Endodermal cell (in vitro differentiated cells): ENCODE measurements around the gene PIAS4. TPM values are rescaled to one million over a fixed set of nuclear protein-coding genes. Genes with fewer than 3 reads are reported as not detected.

Experiments
- DNase-seq: peaks from one replicate; pipeline ENCODE4 v3.0.0-alpha.2; 2017
- H3K27ac ChIP-seq: 2 replicates; pipeline ENCODE4 v1.5.1; 2013; ENCODE audit warnings: mild to moderate bottlenecking, low read depth, low read length, moderate library complexity
- H3K27me3 ChIP-seq: 2 replicates; pipeline ENCODE4 v1.6.1; 2013; ENCODE audit warnings: mild to moderate bottlenecking, low read length, moderate library complexity; ENCODE audit not compliant: insufficient read depth, control insufficient read depth, poor library complexity, severe bottlenecking
- H3K36me3 ChIP-seq: 2 replicates; pipeline ENCODE4 v1.7.0; 2013; ENCODE audit warnings: mild to moderate bottlenecking, low read length, moderate library complexity; ENCODE audit not compliant: control insufficient read depth, insufficient read depth
- H3K4me1 ChIP-seq: one replicate; pipeline ENCODE4 v1.7.0; 2013; ENCODE audit warnings: low read length; ENCODE audit not compliant: control insufficient read depth, insufficient read depth
- H3K4me3 ChIP-seq: 2 replicates; pipeline ENCODE4 v1.5.1; 2013; ENCODE audit warnings: mild to moderate bottlenecking, low read length, moderate library complexity
- H3K9ac ChIP-seq: 2 replicates; pipeline ENCODE4 v1.6.1; 2013; ENCODE audit warnings: mild to moderate bottlenecking, low read length, moderate library complexity; ENCODE audit not compliant: poor library complexity, severe bottlenecking; ENCODE audit errors: extremely low read depth
- H3K9me3 ChIP-seq: 2 replicates; pipeline ENCODE4 v1.6.1; 2013; ENCODE audit warnings: mild to moderate bottlenecking, low read length, moderate library complexity; ENCODE audit not compliant: control insufficient read depth
- H3K27ac Mint-ChIP-seq: 2 replicates; pipeline ENCODE4 v1.8.0; 2020; ENCODE audit warnings: mixed read lengths
- H3K27me3 Mint-ChIP-seq: 2 replicates; pipeline ENCODE4 v1.8.0; 2021; ENCODE audit warnings: mild to moderate bottlenecking, mixed read lengths; ENCODE audit not compliant: insufficient read depth
- H3K36me3 Mint-ChIP-seq: 2 replicates; pipeline ENCODE4 v1.8.0; 2020; ENCODE audit warnings: low read depth, mixed read lengths
- H3K4me1 Mint-ChIP-seq: 2 replicates; pipeline ENCODE4 v1.8.0; 2020; ENCODE audit warnings: mixed read lengths
- H3K4me3 Mint-ChIP-seq: 2 replicates; pipeline ENCODE4 v1.8.0; 2020; ENCODE audit warnings: mild to moderate bottlenecking, moderate library complexity, mixed read lengths
- H3K9me3 Mint-ChIP-seq: 2 replicates; pipeline ENCODE4 v1.8.0; 2020; ENCODE audit warnings: mild to moderate bottlenecking, mixed read lengths
- WGBS, 2 experiments: methylation state at CpG; one replicate each; pipeline versions ENCODE4 v1.1.5 to v1.1.7; 2013; ENCODE audit warnings: missing lambda C conversion rate in 2 of 2, mixed read lengths in 1 of 2; ENCODE audit not compliant: insufficient coverage in 1 of 2, insufficient read length in 1 of 2; 5-methylcytosine and 5-hydroxymethylcytosine counted together
- total RNA-seq, 2 donors: library from RNA; stranded (reverse); fragmentation: NEBNext Ultra II Directional in 1 of 2; extraction: Animal tissue kit (Norgen Biotek cat#: 25700) in 1 of 2; gene quantifications; 2 replicates in 1 of 2; 3 replicates in 1 of 2; pipeline ENCODE4 v1.2.1, GENCODE V29; 2021
- TF ChIP-seq, protein P1 (sequence below): fragments of 200-600 bp; sonication (generic); conservative IDR thresholded peaks from 2 replicates; pipeline ENCODE4 v1.5.0; 2021; ENCODE audit warnings: antibody characterized with exemption, mild to moderate bottlenecking

Gene PIAS4
- total RNA-seq, 2 donors from 2014 or later, result 57.5 to 58.1 TPM

DNA sequence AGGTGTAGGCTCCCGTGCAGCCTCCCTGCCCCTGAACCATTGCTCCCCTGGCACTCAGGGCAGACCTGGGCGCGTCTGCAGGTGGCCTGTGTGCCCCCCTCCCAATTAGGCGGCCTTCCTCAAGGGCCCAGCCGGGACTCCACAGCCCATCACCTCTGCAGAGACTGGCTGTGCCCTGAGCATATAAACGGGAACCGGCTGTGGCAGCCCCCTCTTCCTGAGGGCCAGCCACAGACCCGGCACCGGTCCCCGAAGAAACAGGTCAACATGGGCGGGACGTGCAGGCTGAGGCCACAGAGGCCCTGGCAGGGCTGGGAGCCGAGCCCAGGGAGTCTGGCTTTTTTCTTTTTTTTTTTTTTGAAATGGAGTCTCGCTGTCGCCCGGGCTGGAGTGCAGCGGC lies 12.0 kb downstream of the PIAS4 start:
- Histone ChIP-seq H3K27ac (no peak overlapping the region), H3K36me3 (peaks cover 38% of the 10 kb centered on the region), H3K4me3 (no peak overlapping the region), H3K27me3 (no peaks in the 10 kb centered on the region), H3K9me3 (peaks cover 6% of the 10 kb centered on the region), H3K4me1 (no peaks in the 10 kb centered on the region), H3K9ac (no peak overlapping the region)
- Mint-ChIP-seq H3K27me3 (no peaks in the 10 kb centered on the region), H3K27ac (no peak overlapping the region), H3K9me3 (peaks cover 3% of the 10 kb centered on the region), H3K4me1 (no peaks in the 10 kb centered on the region), H3K36me3 (peaks cover 51% of the 10 kb centered on the region), H3K4me3 (no peak overlapping the region)
- 96 to 97% methylated on average over 6 to 17 of the region's 17 CpGs for WGBS, 2 experiments
- DNase-seq, result no peak
- TF ChIP-seq, protein P1, sequence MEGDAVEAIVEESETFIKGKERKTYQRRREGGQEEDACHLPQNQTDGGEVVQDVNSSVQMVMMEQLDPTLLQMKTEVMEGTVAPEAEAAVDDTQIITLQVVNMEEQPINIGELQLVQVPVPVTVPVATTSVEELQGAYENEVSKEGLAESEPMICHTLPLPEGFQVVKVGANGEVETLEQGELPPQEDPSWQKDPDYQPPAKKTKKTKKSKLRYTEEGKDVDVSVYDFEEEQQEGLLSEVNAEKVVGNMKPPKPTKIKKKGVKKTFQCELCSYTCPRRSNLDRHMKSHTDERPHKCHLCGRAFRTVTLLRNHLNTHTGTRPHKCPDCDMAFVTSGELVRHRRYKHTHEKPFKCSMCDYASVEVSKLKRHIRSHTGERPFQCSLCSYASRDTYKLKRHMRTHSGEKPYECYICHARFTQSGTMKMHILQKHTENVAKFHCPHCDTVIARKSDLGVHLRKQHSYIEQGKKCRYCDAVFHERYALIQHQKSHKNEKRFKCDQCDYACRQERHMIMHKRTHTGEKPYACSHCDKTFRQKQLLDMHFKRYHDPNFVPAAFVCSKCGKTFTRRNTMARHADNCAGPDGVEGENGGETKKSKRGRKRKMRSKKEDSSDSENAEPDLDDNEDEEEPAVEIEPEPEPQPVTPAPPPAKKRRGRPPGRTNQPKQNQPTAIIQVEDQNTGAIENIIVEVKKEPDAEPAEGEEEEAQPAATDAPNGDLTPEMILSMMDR, result no peak

DNA sequence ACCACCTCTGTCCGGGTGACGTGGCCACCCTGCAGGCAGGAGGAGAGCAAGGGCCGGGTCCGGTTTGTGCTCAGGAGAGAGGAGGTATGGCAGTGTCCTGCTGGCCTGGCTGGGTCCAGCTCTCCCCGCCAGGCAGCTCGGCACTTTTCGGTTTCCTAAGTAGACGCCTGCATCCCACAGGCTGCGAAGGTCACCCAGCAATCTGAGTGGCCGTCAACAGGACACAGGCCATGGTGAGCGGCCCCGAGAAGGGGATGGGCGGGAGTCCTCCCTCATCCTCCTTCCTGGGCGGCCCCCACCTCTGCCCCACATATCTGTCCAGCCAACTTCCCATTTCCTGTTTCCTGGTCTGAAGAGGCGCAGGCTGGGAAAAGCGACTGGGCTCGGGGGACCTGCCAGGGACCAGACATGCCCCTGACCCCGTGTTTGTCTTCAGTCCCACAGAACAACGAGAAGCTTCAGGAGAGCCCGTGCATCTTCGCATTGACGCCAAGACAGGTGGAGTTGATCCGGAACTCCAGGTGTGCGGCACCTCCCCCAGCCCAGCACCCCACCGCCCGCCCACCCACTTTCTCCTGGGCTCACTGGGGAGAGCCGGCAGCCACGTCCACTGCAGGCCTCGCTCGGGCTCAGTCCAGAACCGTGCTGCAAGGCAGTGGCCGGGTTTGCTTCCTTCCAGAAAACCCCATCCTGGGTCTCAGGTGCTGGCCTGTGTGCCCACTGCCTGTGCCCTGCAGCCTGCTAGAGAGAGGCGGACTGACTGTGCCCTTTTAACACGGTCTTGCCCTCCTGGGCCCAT lies 16.3 kb downstream of the PIAS4 start:
- H3K27me3 Mint-ChIP-seq, result no peaks in the 10 kb centered on the region
- 90 to 92% methylated on average over 22 to 34 of the region's 34 CpGs for WGBS, 2 experiments
- peaks cover 3% of the 10 kb centered on the region for H3K9me3 Mint-ChIP-seq
- no peak overlapping the region for H3K4me3 ChIP-seq
- H3K36me3 ChIP-seq, result peaks cover 40% of the 10 kb centered on the region
- no peak overlapping the region for H3K4me3 Mint-ChIP-seq
- no peak for DNase-seq
- peaks cover 61% of the 10 kb centered on the region for H3K36me3 Mint-ChIP-seq
- H3K9ac ChIP-seq, result no peak overlapping the region
- H3K4me1 ChIP-seq, result no peaks in the 10 kb centered on the region
- H3K27me3 ChIP-seq, result no peaks in the 10 kb centered on the region
- no peaks in the 10 kb centered on the region for H3K4me1 Mint-ChIP-seq
- TF ChIP-seq, protein P1, result no peak
- H3K27ac Mint-ChIP-seq, result no peak overlapping the region
- H3K9me3 ChIP-seq, result peaks cover 6% of the 10 kb centered on the region
- H3K27ac ChIP-seq, result no peak overlapping the region

DNA sequence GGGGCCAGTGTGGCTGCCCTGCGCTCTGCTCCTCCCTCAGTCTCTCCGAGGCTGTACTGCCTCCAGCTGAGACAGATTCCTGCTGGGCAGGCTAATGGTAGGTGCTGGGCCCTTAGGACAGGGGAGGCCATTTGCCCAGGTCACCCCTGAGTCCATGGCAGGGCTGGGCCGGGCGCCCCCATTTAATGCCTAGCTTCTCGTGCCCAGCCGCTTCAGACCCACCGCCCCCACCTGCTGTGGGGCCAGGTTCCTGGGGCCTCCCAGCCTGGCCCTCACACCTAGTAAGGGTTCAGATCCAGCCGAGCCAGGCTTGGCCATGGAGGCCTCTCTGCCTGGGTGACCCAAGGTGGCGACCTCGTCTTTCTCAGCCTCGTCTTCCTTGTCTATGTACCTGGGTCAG lies 17.8 kb downstream of the PIAS4 start:
- H3K27me3 ChIP-seq, result no peaks in the 10 kb centered on the region
- 74 to 100% methylated on average over 5 to 11 of the region's 11 CpGs for WGBS, 2 experiments
- Mint-ChIP-seq H3K27me3 (no peaks in the 10 kb centered on the region), H3K27ac (no peak overlapping the region), H3K36me3 (peaks cover 68% of the 10 kb centered on the region), H3K9me3 (peaks cover 3% of the 10 kb centered on the region), H3K4me1 (no peaks in the 10 kb centered on the region), H3K4me3 (no peak overlapping the region)
- no peak overlapping the region for H3K27ac ChIP-seq
- H3K9ac ChIP-seq, result no peak overlapping the region
- H3K4me1 ChIP-seq, result no peaks in the 10 kb centered on the region
- H3K36me3 ChIP-seq, result peaks cover 40% of the 10 kb centered on the region
- TF ChIP-seq, protein P1, result no peak
- peaks cover 6% of the 10 kb centered on the region for H3K9me3 ChIP-seq
- no peak overlapping the region for H3K4me3 ChIP-seq
- DNase-seq, result no peak
